C1 segment of cervical spinal cord (tissue), 14 donors: ENCODE measurements around the gene NUMA1.

Experiments used
- DNase-seq, 14 donors: peaks; one replicate each; lab custom pipeline; 2025; lab: John Stamatoyannopoulos, UW

Gene NUMA1

GRCh38 chr11:71971680-71972079, 108.7 kb downstream of the NUMA1 start:
- no peak for DNase-seq

- no peak for DNase-seq
Observed at GRCh38 chr11:71964641-71965040, 115.7 kb downstream of the NUMA1 start.

DNA sequence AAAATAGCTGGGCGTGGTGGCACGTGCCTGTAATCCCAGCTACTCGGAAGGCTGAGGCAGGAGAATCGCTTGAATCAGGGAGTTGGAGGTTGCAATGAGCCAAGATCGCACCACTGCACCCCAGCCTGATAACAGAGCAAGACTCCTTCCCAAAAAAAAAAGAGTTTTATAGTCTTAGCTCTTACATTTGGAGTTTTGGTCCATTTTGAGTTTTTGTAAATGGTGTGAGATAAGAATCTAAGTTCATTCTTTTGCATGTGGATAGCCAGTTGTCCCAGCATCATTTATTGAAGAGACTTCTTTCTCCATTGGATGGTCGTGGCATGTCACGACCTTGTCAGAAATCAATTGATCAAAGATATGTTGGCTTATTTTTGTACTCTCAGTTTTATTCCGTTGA, 116.9 kb downstream of the NUMA1 start:
- no peak for DNase-seq

DNA sequence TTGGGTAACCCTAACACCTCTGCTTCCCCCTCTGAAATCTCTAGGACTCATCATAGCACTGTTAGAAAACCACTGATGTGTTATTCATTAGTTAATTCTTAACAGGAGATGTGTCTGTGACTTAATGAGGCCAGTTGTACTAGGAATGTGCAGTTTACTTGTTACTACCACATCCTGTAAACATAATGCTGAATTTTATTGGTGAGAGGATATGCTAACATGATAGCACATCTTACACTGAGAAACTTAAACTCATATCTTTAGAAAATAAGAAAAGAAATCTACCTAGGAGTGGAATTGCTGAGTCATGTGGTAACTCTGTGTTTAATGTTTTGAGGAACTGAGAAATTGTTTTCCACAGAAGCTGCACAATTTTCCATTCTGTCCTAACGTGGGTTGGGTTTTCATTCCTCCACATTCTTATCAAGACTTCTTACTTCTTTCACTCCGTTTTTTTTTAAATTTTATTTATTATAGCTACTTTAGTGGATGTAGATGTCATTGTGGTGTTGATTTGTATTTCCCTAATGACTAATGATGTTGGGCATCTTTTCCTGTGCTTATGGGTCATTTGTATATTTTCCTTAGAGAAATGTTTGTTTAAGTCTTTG, 117.8 kb downstream of the NUMA1 start:
- no peak for DNase-seq

DNA sequence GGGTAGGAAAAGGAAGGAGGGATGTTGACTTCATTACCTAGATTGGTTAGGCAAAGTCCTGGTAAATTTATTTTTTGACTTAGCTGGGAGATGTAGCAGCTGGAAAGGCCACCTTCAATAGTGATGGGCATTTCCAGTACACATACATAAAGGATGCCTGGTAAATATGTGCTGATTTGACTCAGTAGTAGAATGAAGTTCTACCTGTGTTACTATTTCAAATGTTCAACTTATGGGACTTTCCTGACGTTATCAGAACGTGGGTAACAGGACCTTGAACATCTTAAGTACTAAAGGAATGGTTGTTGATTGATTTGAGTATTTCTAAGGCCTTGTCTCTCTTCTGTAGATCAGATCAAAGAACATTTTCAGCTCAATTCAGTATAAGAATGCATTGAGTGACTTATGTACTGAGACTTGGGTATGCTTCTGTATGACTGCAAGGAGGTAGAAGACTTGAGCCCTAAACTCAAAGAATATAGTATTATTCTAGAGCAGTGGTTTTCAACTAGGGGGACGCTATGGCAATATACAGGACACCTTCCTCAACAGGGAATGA, 124.4 kb downstream of the NUMA1 start:
- no peak for DNase-seq
